Measurements from ENCODE around the gene PRKCE. TPM values are rescaled to one million over a fixed set of nuclear protein-coding genes. Genes with fewer than 3 reads are reported as not detected.

The PRKCE gene
- total and polyA plus RNA-seq, 2 of the 8 experiments (the other 6 are each of a cell fraction or from before 2014, with no cell fraction given), result 0.54 to 2.1 TPM

DNA sequence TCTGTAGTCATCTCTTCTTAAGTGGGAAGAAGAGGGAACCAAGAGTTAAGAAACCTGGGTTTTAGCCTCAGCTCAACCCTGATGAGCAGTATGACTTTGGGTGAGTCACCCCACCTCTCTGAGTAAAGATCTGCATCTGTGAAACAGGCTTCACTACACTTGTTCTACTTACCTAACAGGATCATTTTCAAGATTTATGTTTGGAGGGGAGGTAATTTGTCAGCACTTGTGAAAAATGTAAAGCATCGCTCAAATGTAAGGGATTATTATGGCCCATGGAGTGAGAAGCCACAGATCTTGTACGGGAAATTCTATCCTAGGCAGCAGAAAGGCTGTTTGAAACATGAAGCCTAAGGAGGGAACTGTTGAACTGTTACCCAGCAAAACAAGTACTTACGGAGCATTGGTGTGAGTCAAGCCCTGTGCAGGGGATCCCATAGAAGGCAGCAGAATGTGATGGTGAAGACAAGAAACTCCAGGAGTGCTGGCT is 160.6 kb downstream of the PRKCE start:
- no peak overlapping the region for H3K4ac ChIP-seq (replicated peaks; ENCODE audit: insufficient read length, low read depth, low read length)
- no peak overlapping the region for H3K4me2 ChIP-seq (ENCODE audit: insufficient read depth in 1 of 2, low read depth in 2 of 2, low read length in 2 of 2)
- no peak overlapping the region for H3K9ac ChIP-seq (replicated peaks in 1 of 4; ENCODE audit: extremely low read depth in 1 of 4, low read depth in 3 of 4, low read length in 3 of 4)
- no peaks in the 10 kb centered on the region for H3K79me2 ChIP-seq (ENCODE audit: control insufficient read depth in 1 of 2, insufficient read depth in 2 of 2, low read length in 2 of 2)
- H3K18ac ChIP-seq (ENCODE audit: extremely low read depth, low read length), result no peak overlapping the region
- peaks cover 0 to 2% (median 0%) of the 10 kb centered on the region in 4 experiments; a peak in 2 of 7 replicates for H3K4me1 ChIP-seq (replicated peaks in 1 of 4; ENCODE audit: control insufficient read depth in 3 of 4, insufficient read depth in 4 of 4, low read length in 3 of 4)
- H3K56ac ChIP-seq (replicated peaks; ENCODE audit: insufficient read length, low read depth, low read length), result no peak overlapping the region
- H4K5ac ChIP-seq (ENCODE audit: insufficient read length, low read depth, low read length), result no peak overlapping the region
- ChIA-PET CTCF (ENCODE audit: partially characterized antibody) (interaction anchor here (0.9 to 1.8 kb wide), 4 partner anchors 14 to 121 kb away, joined by 3 to 5 read pairs (median 3); no protein-coding TSS in a partner anchor), POLR2A (ENCODE audit: partially characterized antibody) (no interaction called here)
- H3K23ac ChIP-seq (ENCODE audit: insufficient read length), result no peak overlapping the region
- TF ChIP-seq HDAC6 (IDR thresholded peaks at IDR 0.05; ENCODE audit: low read depth, low read length) (no peak), BCL11A (IDR thresholded peaks at IDR 0.05; ENCODE audit: low read depth in 2 of 2, low read length in 2 of 2) (no peak), EGR1 (IDR thresholded peaks at IDR 0.05; ENCODE audit: borderline replicate concordance, low read depth, low read length) (no peak), SIRT6 (IDR thresholded peaks at IDR 0.05; ENCODE audit: low read length) (no peak), POLR2AphosphoS5 (IDR thresholded peaks at IDR 0.05; ENCODE audit: low read depth, low read length) (no peak)
- H3K27ac ChIP-seq (ENCODE audit: low read depth, low read length), result no peak overlapping the region
- no peak overlapping the region for H2BK5ac ChIP-seq (ENCODE audit: low read depth, low read length)
- no peaks in the 10 kb centered on the region for H3K9me3 ChIP-seq (ENCODE audit: insufficient read depth in 2 of 2, low read depth in 1 of 2, low read length in 1 of 2)
- H3K79me1 ChIP-seq (ENCODE audit: low read depth, low read length), result no peaks in the 10 kb centered on the region
- H2AFZ ChIP-seq (ENCODE audit: low read length), result no peak overlapping the region
- H3K14ac ChIP-seq (ENCODE audit: insufficient read length), result no peak overlapping the region
- H2AK5ac ChIP-seq (ENCODE audit: low read depth, low read length), result no peak overlapping the region
- H2BK15ac ChIP-seq (ENCODE audit: low read length), result no peak overlapping the region
- no peaks in the 10 kb centered on the region for H3K27me3 ChIP-seq (replicated peaks in 1 of 4; ENCODE audit: control insufficient read depth in 3 of 4, extremely low read depth in 1 of 4, insufficient read depth in 3 of 4, low read length in 3 of 4)
- H4K91ac ChIP-seq (replicated peaks; ENCODE audit: insufficient read length, low read length), result no peak overlapping the region
- no peak overlapping the region for H3K4me3 ChIP-seq (ENCODE audit: extremely low read depth in 1 of 4, insufficient read depth in 2 of 4, low read depth in 3 of 4, low read length in 4 of 4)
- 89% methylated on average over 3 of the region's 3 CpGs; no CpG with 5 or more reads in 1 of the 2 experiments for WGBS, 2 experiments (ENCODE audit: extremely low coverage in 1 of 2, insufficient coverage in 1 of 2, insufficient read length in 1 of 2, insufficient replicate concordance in 2 of 2, low coverage in 1 of 2, low lambda C conversion rate in 2 of 2, missing lambda C conversion rate in 1 of 2)
- DNase-seq (ENCODE audit: low read depth in 1 of 2, low spot score in 2 of 2) (no peak), FAIRE-seq (no peak)
- no peak overlapping the region for H4K8ac ChIP-seq (ENCODE audit: extremely low read depth, insufficient read depth, low read length)
- H3K36me3 ChIP-seq (ENCODE audit: control insufficient read depth in 2 of 4, insufficient read depth in 4 of 4, low read length in 3 of 4), result no peaks in the 10 kb centered on the region
- H2BK12ac ChIP-seq (ENCODE audit: low read depth, low read length), result no peak overlapping the region
- no peak overlapping the region for H2BK20ac ChIP-seq (ENCODE audit: low read length)
- no peaks in the 10 kb centered on the region; the same call in 1 of the 2 replicates for H3K23me2 ChIP-seq (ENCODE audit: low read depth, low read length)
- no peaks in the 10 kb centered on the region for H4K20me1 ChIP-seq (replicated peaks in 1 of 2; ENCODE audit: control insufficient read depth in 1 of 2, insufficient read depth in 2 of 2, low read length in 2 of 2)
- H2BK120ac ChIP-seq (replicated peaks; ENCODE audit: low read depth, low read length), result no peak overlapping the region
